Caco-2 (cell line): ENCODE measurements around the gene XRN2. TPM values are rescaled to one million over a fixed set of nuclear protein-coding genes. Genes with fewer than 3 reads are reported as not detected.

Source experiments
- BruUV-seq: library from RNA; stranded (reverse); fragments of 400-500 nt; replicated peaks from 2 replicates; lab custom pipeline; 2021; lab: Mats Ljungman, UMichigan
- CTCF ChIA-PET: fragments of 300-600 bp; sonication (Branson Sonifier 250); formaldehyde crosslinking; loops from one replicate; lab custom pipeline; 2022; ENCODE audit warnings: antibody characterized with exemption; lab: Charles Lee
- POLR2A ChIA-PET: fragments of 300-600 bp; sonication (Branson Sonifier 250); formaldehyde crosslinking; loops from one replicate; lab custom pipeline; 2022; ENCODE audit warnings: antibody characterized with exemption; lab: Charles Lee
- DNase-seq, 2 experiments: peaks; one replicate each; pipeline versions ENCODE4 v3.0.0 to v3.0.0-alpha.2; 2020 to 2022
- H3K27me3 ChIP-seq: replicated peaks from 2 replicates; pipeline ENCODE4 v1.6.0; 2011; ENCODE audit warnings: low read length; ENCODE audit not compliant: control insufficient read depth, insufficient read depth
- H3K36me3 ChIP-seq: 2 replicates; pipeline ENCODE4 v1.5.1; 2011; ENCODE audit warnings: low read length; ENCODE audit not compliant: control insufficient read depth, insufficient read depth
- H3K4me1 ChIP-seq: fragments of 250-450 bp; sonication (Bioruptor Pico); 2 replicates; pipeline ENCODE4 v1.5.1; 2020; ENCODE audit warnings: mild to moderate bottlenecking
- H3K4me3 ChIP-seq: 2 replicates; pipeline ENCODE4 v1.5.1; 2011; ENCODE audit warnings: low read depth, mild to moderate bottlenecking, control low read depth, low read length
- H3K9me3 ChIP-seq: fragments of 250-450 bp; sonication (Bioruptor Pico); 2 replicates; pipeline ENCODE4 v1.5.1; 2020; ENCODE audit warnings: mild to moderate bottlenecking, moderate library complexity
- H3K27ac Mint-ChIP-seq: one replicate; pipeline ENCODE4 v1.8.0; 2022; ENCODE audit warnings: mixed read lengths; ENCODE audit not compliant: unreplicated experiment
- H3K27me3 Mint-ChIP-seq: one replicate; pipeline ENCODE4 v1.8.0; 2022; ENCODE audit warnings: mixed read lengths; ENCODE audit not compliant: insufficient read depth, unreplicated experiment
- H3K36me3 Mint-ChIP-seq: one replicate; pipeline ENCODE4 v1.8.0; 2022; ENCODE audit warnings: mild to moderate bottlenecking, mixed read lengths; ENCODE audit not compliant: insufficient read depth, unreplicated experiment
- H3K4me1 Mint-ChIP-seq: one replicate; pipeline ENCODE4 v1.8.0; 2022; ENCODE audit warnings: low read depth, mixed read lengths; ENCODE audit not compliant: unreplicated experiment
- H3K4me3 Mint-ChIP-seq: one replicate; pipeline ENCODE4 v1.8.0; 2022; ENCODE audit warnings: mild to moderate bottlenecking, moderate library complexity, mixed read lengths; ENCODE audit not compliant: unreplicated experiment
- H3K9me3 Mint-ChIP-seq: one replicate; pipeline ENCODE4 v1.8.0; 2022; ENCODE audit warnings: mixed read lengths; ENCODE audit not compliant: unreplicated experiment
- CTCF ChIP-seq, 2 experiments: fragments of 200-600 bp in 1 of 2; IDR thresholded peaks; 1 replicate in 1 of 2; 2 replicates in 1 of 2; pipeline versions ENCODE4 v1.5.1 to v1.8.0; 2011 to 2022; ENCODE audit warnings: antibody characterized with exemption in 1 of 2, control low read depth in 1 of 2, inconsistent platforms in 1 of 2, low read depth in 1 of 2, low read length in 1 of 2, mild to moderate bottlenecking in 1 of 2, moderate library complexity in 1 of 2; ENCODE audit not compliant: insufficient read depth in 1 of 2, severe bottlenecking in 1 of 2, unreplicated experiment in 1 of 2
- intact Hi-C: fragments of 100-400 bp; cut with micrococcal nuclease; formaldehyde crosslinking; loops from one replicate; pipeline ENCODE4 v1.10.0; 2022; ENCODE audit not compliant: unreplicated experiment
- total RNA-seq: library from RNA; stranded (reverse); gene quantifications from 2 replicates; pipeline ENCODE4 v1.2.3, GENCODE V29; 2022

The XRN2 gene
- total RNA-seq, 1 experiment from 2014 or later, result 86.3 TPM

GRCh38 chr20:21373436-21373835, 70.3 kb downstream of the XRN2 start:
- intact Hi-C loops, result no loop called here
- DNase-seq, result no peak
- H3K27me3 Mint-ChIP-seq, result no peaks in the 10 kb centered on the region

DNA sequence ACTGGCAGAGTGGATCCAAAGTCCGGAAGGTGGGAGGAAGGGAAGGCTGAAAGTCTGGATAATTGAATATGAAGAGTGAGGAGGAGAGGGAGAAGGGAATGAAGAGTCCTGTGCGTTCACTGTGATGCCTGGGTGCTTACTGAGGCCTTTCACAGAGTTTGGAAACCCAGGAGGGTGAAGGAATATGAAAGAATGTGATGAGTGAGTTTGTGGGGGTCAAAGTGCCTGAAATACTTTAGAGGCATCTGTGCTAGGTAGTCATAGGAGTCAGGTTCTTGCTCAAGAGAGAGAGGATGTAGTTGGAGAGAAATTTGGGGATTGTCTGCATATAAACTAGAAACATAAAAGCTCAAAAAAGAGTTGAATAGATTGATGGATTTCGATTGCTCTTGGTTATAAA, 73.5 kb downstream of the XRN2 start:
- intact Hi-C loops, result no loop called here
- no peak overlapping the region for H3K27ac Mint-ChIP-seq
- peaks cover 34% of the 10 kb centered on the region for H3K36me3 Mint-ChIP-seq
- no TSS peak for BruUV-seq
- TF ChIP-seq CTCF (IDR thresholded peaks at IDR 0.05; ENCODE audit: insufficient read depth in 1 of 2, low read depth in 1 of 2, low read length in 1 of 2, severe bottlenecking in 1 of 2, unreplicated experiment in 1 of 2), result no peak
- no peaks in the 10 kb centered on the region for H3K4me1 Mint-ChIP-seq
- Histone ChIP-seq H3K9me3 (no peaks in the 10 kb centered on the region), H3K4me3 (no peak overlapping the region), H3K4me1 (no peaks in the 10 kb centered on the region), H3K27me3 (no peaks in the 10 kb centered on the region), H3K36me3 (no peaks in the 10 kb centered on the region)
- CTCF ChIA-PET, result no interaction called here
- no peaks in the 10 kb centered on the region for H3K27me3 Mint-ChIP-seq
- POLR2A ChIA-PET, result no interaction called here
- DNase-seq, result no peak
- H3K4me3 Mint-ChIP-seq, result no peak overlapping the region
- no peaks in the 10 kb centered on the region for H3K9me3 Mint-ChIP-seq

More at GRCh38 chr20:21373436-21373835, 70.3 kb downstream of the XRN2 start:
- Mint-ChIP-seq H3K4me1 (no peaks in the 10 kb centered on the region), H3K9me3 (no peaks in the 10 kb centered on the region), H3K36me3 (peaks cover 31% of the 10 kb centered on the region), H3K27ac (no peak overlapping the region), H3K4me3 (no peak overlapping the region)
- Histone ChIP-seq H3K4me1 (no peaks in the 10 kb centered on the region), H3K4me3 (no peak overlapping the region), H3K36me3 (no peaks in the 10 kb centered on the region), H3K9me3 (no peaks in the 10 kb centered on the region), H3K27me3 (no peaks in the 10 kb centered on the region)
- no peak for TF ChIP-seq CTCF (IDR thresholded peaks at IDR 0.05; ENCODE audit: insufficient read depth in 1 of 2, low read depth in 1 of 2, low read length in 1 of 2, severe bottlenecking in 1 of 2, unreplicated experiment in 1 of 2)
- BruUV-seq, result no TSS peak
- ChIA-PET POLR2A (no interaction called here), CTCF (no interaction called here)

GRCh38 chr20:21377701-21378100, 74.6 kb downstream of the XRN2 start:
- H3K36me3 Mint-ChIP-seq, result peaks cover 40% of the 10 kb centered on the region

More at GRCh38 chr20:21377701-21378100, 74.6 kb downstream of the XRN2 start:
- intact Hi-C loops, result no loop called here
- Mint-ChIP-seq H3K4me1 (no peaks in the 10 kb centered on the region), H3K4me3 (no peak overlapping the region), H3K27ac (no peak overlapping the region), H3K9me3 (no peaks in the 10 kb centered on the region), H3K27me3 (no peaks in the 10 kb centered on the region)
- no peak for DNase-seq
- no peak for TF ChIP-seq CTCF (IDR thresholded peaks at IDR 0.05; ENCODE audit: insufficient read depth in 1 of 2, low read depth in 1 of 2, low read length in 1 of 2, severe bottlenecking in 1 of 2, unreplicated experiment in 1 of 2)
- Histone ChIP-seq H3K9me3 (no peaks in the 10 kb centered on the region), H3K4me3 (no peak overlapping the region), H3K27me3 (no peaks in the 10 kb centered on the region), H3K36me3 (no peaks in the 10 kb centered on the region), H3K4me1 (no peaks in the 10 kb centered on the region)
- ChIA-PET CTCF (no interaction called here), POLR2A (no interaction called here)
- no TSS peak for BruUV-seq
